ENCODE data around the gene VAT1L. TPM values are rescaled to one million over a fixed set of nuclear protein-coding genes. Genes with fewer than 3 reads are reported as not detected.

VAT1L gene
- total RNA-seq, 2 experiments from 2014 or later = not detected

DNA sequence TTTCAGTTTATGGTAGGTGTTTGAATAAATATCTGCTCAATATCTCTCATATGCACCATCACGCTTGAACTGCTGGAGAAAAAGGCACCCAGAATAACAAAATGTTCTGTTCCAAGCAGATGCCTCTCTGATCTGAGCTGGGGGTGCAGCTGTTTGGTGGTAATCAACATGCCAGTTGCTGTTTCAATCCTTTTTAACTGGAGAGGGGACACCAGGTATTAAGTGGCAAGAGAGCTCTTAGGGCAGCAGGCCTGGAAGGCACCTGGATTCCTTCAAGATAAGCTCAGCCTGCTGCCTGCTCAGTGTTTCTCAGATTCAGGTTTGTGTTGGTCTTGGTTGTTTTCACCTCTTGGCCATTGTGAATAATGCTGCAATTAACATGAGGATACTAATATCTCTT is 27.2 kb upstream of the VAT1L start:
- ChIA-PET CTCF (no interaction called here), POLR2A (no interaction called here)
- no peaks in the 10 kb centered on the region for H3K36me3 Mint-ChIP-seq (ENCODE audit: low read depth)
- no peaks in the 10 kb centered on the region for H3K27me3 Mint-ChIP-seq
- DNase-seq = no peak
- no peak overlapping the region for H3K4me3 Mint-ChIP-seq
- H3K4me1 Mint-ChIP-seq = no peaks in the 10 kb centered on the region
- H3K9me3 Mint-ChIP-seq = no peaks in the 10 kb centered on the region
- no peak overlapping the region for H3K27ac Mint-ChIP-seq

GRCh38 chr16:77762262-77762661 is 26.1 kb upstream of the VAT1L start:
- H3K9me3 Mint-ChIP-seq = no peaks in the 10 kb centered on the region
- ChIA-PET POLR2A (no interaction called here), CTCF (no interaction called here)
- H3K4me3 Mint-ChIP-seq = no peak overlapping the region
- H3K27me3 Mint-ChIP-seq = no peaks in the 10 kb centered on the region
- H3K27ac Mint-ChIP-seq = no peak overlapping the region
- DNase-seq = no peak
- H3K36me3 Mint-ChIP-seq (ENCODE audit: low read depth) = no peaks in the 10 kb centered on the region
- no peaks in the 10 kb centered on the region for H3K4me1 Mint-ChIP-seq

DNA sequence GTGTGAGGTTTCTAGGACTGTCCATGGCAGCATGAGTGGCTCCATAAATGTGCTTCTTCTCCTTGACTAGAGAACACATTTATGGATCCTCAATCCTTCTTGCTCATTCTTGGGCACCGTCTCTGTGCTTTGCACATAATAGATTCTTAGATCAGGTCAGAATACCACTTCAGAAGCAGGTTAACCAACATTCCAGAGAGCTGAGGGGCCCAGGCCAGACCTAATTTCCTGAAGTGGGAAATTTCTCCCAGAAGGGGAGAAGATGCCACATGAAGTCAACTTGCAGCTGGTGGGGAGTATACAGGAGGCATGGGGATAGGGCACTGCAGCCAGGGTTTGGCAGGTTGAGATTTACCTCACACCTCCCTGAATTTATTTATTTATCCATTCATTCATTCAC is 24.4 kb upstream of the VAT1L start:
- Mint-ChIP-seq H3K9me3 (no peaks in the 10 kb centered on the region), H3K27ac (no peak overlapping the region), H3K4me3 (no peak overlapping the region), H3K27me3 (no peaks in the 10 kb centered on the region), H3K4me1 (no peaks in the 10 kb centered on the region), H3K36me3 (ENCODE audit: low read depth) (no peaks in the 10 kb centered on the region)
- DNase-seq = no peak
- ChIA-PET POLR2A (no interaction called here), CTCF (no interaction called here)

DNA sequence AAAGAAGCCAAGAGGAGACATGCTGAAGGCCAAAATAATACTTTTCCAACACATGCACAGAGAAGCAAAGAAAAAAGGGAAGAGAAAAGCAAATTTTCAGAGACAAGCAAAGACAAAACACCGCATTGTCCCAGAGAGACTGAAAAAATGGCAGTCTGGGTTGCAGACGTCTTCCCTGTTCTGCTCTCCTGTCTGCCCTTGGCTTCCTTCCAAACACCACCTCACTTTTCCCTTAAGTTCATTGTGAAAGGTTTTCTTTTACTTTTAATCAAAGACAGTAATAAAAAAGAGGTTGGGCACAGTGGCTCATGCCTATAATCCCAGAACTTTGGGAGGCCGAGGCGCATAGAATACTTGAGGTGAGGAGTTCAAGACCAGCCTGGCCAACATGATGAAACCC is 21.2 kb upstream of the VAT1L start:
- no peak overlapping the region for H3K4me3 Mint-ChIP-seq
- no peaks in the 10 kb centered on the region for H3K9me3 Mint-ChIP-seq
- CTCF ChIA-PET = no interaction called here
- H3K4me1 Mint-ChIP-seq = no peaks in the 10 kb centered on the region
- no peak overlapping the region for H3K27ac Mint-ChIP-seq
- H3K27me3 Mint-ChIP-seq = no peaks in the 10 kb centered on the region
- H3K36me3 Mint-ChIP-seq (ENCODE audit: low read depth) = no peaks in the 10 kb centered on the region
- no peak for DNase-seq
- POLR2A ChIA-PET = no interaction called here

- ChIA-PET POLR2A (no interaction called here), CTCF (no interaction called here)
- DNase-seq = no peak
- Mint-ChIP-seq H3K27ac (no peak overlapping the region), H3K4me1 (no peaks in the 10 kb centered on the region), H3K9me3 (no peaks in the 10 kb centered on the region), H3K4me3 (no peak overlapping the region), H3K27me3 (no peaks in the 10 kb centered on the region), H3K36me3 (ENCODE audit: low read depth) (no peaks in the 10 kb centered on the region)
These were observed 20.5 kb upstream of the VAT1L start for GRCh38 chr16:77767826-77768225.

DNA sequence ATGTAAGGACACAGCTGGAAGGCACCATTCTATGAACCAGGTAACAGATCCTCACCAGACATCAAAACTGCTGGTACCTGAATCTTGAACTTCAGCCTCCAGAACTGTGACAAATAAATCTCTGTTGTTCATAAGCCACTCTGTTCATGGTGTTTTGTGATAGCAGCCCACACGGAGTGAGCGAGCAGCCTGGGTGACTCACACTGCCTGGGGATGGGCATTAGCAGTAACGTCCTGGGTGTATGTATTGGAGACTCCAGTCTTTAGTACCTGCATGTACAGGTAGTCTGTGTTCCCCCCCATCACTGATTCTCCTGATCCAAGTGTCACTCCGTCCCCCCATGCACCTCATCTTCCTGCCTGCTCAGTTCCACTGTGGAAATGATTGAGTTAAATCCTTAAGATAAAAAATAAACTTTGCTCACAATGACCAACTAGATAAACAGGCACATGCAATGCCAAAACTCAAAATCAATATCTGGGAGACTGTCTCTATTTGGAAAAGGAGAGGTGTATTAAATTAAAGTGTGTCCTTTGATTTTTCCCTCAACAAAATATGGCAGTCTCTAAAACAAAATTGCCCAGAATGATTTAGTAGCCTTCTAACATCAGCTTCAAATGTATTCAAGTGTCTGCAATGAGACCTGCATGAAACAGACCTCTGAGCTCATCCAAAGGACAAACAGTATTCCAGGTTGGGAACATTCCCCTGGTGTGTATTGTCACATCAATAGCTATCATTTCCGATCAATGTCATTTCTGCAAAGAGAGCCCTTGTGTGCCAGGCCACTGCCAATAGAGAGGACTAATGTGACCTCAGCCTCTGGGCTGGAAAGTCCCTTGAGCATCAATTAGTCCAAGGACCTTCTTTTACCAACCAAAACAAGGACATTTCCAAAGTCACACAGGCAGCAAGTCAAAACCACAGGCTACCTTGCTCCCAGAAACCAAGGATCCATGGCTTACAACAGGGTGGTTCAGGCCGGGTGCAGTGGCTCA is 12.2 kb upstream of the VAT1L start:
- H3K27me3 Mint-ChIP-seq = no peaks in the 10 kb centered on the region
- no peaks in the 10 kb centered on the region for H3K9me3 Mint-ChIP-seq
- ChIA-PET POLR2A (no interaction called here), CTCF (interaction anchor here (0.6 kb wide), 1 partner anchor 510 kb away, joined by 4 read pairs; no protein-coding TSS in a partner anchor)
- no peaks in the 10 kb centered on the region for H3K36me3 Mint-ChIP-seq (ENCODE audit: low read depth)
- no peaks in the 10 kb centered on the region for H3K4me1 Mint-ChIP-seq
- H3K4me3 Mint-ChIP-seq = no peak overlapping the region
- no peak overlapping the region for H3K27ac Mint-ChIP-seq
- DNase-seq = no peak

- no peaks in the 10 kb centered on the region for H3K9me3 Mint-ChIP-seq
- H3K27ac Mint-ChIP-seq = no peak overlapping the region
- ChIA-PET POLR2A (no interaction called here), CTCF (no interaction called here)
- no peak overlapping the region for H3K4me3 Mint-ChIP-seq
- no peaks in the 10 kb centered on the region for H3K4me1 Mint-ChIP-seq
- DNase-seq = no peak
- H3K36me3 Mint-ChIP-seq (ENCODE audit: low read depth) = no peaks in the 10 kb centered on the region
- H3K27me3 Mint-ChIP-seq = no peaks in the 10 kb centered on the region
These were observed 10.6 kb upstream of the VAT1L start for GRCh38 chr16:77777745-77778144.

- ChIA-PET POLR2A (no interaction called here), CTCF (no interaction called here)
- H3K27ac Mint-ChIP-seq = no peak overlapping the region
- H3K9me3 Mint-ChIP-seq = no peaks in the 10 kb centered on the region
- no peaks in the 10 kb centered on the region for H3K4me1 Mint-ChIP-seq
- H3K36me3 Mint-ChIP-seq (ENCODE audit: low read depth) = no peaks in the 10 kb centered on the region
- no peak for DNase-seq
- no peaks in the 10 kb centered on the region for H3K27me3 Mint-ChIP-seq
- H3K4me3 Mint-ChIP-seq = no peak overlapping the region
These were observed 8.0 kb upstream of the VAT1L start for GRCh38 chr16:77780378-77780837.

DNA sequence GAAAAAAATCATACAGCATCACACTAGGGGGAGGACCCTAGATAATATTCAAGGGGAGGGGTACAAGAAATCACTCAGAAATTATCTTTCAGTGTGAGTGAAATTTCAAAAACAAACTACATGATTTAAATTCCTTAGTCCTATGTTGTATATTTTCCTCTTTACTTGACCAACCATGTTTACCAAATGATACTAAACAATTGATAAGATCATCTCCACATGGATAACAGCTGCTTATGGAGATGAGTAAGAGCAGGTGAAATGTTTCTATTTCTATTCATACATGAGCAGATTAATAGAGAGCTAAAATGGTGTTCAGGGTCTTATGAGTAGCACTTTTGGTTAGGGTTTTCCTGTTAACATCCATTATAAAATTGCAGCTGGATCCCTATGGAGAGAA is 7.3 kb upstream of the VAT1L start:
- Mint-ChIP-seq H3K27ac (no peak overlapping the region), H3K4me1 (no peaks in the 10 kb centered on the region), H3K4me3 (no peak overlapping the region), H3K27me3 (peaks cover 3% of the 10 kb centered on the region), H3K9me3 (no peaks in the 10 kb centered on the region), H3K36me3 (ENCODE audit: low read depth) (no peaks in the 10 kb centered on the region)
- DNase-seq = no peak
- ChIA-PET CTCF (no interaction called here), POLR2A (no interaction called here)

GRCh38 chr16:77782694-77783093 is 5.7 kb upstream of the VAT1L start:
- Mint-ChIP-seq H3K27ac (no peak overlapping the region), H3K27me3 (peaks cover 19% of the 10 kb centered on the region), H3K36me3 (ENCODE audit: low read depth) (no peaks in the 10 kb centered on the region), H3K4me3 (no peak overlapping the region), H3K4me1 (no peaks in the 10 kb centered on the region), H3K9me3 (no peaks in the 10 kb centered on the region)
- ChIA-PET POLR2A (no interaction called here), CTCF (interaction anchor here (1.3 kb wide), 1 partner anchor 546 kb away, joined by 3 read pairs; no protein-coding TSS in a partner anchor)
- DNase-seq = no peak

DNA sequence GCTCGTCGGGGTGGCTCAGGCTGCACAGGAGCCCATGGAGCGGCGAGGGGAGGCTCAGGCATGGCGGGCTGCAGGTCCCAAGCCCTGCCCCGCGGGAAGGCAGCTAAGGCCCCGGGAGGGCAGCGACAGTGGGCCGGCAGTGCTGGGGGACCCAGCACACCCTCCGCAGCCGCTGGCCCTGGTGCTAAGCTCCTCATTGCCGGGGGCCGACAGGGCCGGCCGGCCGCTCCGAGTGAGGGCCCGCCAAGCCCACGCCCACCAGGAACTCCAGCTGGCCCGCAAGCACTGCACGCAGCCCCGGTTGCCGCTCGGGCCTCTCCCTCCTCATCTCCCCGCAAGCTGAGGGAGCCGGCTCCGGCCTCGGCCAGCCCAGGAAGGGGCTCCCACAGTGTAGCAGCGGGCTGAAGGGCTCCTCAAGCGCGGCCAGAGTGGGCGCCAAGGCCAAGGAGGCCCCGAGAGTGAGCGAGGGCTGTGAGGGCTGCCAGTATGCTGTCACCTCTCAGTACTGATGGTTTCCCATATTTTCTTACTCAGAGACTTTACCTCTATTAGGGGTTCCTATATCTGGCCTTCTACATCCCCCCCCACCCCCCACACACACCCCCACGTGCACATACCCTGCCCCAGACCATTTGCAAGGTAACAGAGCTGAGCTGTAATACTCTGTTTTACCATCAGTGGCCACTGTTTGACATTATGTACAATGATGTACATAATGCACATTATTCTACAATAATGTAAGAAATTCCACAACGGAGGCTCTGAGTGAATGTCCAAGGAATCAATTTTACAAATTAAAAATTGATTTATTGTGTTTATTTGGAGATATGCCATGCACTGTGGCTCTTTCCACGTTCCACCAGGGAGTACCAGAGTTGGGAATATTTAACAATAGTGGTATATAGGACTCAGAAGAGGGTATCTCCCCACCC is 3.7 kb upstream of the VAT1L start:
- Mint-ChIP-seq H3K27me3 (peaks cover 35% of the 10 kb centered on the region), H3K4me1 (peaks cover 3% of the 10 kb centered on the region), H3K4me3 (no peak overlapping the region), H3K36me3 (ENCODE audit: low read depth) (no peaks in the 10 kb centered on the region), H3K9me3 (no peaks in the 10 kb centered on the region), H3K27ac (no peak overlapping the region)
- DNase-seq = no peak
- ChIA-PET POLR2A (no interaction called here), CTCF (interaction anchor here (0.5 to 0.9 kb wide), 2 partner anchors 10 to 27 kb away, joined by 3 to 6 read pairs; no protein-coding TSS in a partner anchor)

DNA sequence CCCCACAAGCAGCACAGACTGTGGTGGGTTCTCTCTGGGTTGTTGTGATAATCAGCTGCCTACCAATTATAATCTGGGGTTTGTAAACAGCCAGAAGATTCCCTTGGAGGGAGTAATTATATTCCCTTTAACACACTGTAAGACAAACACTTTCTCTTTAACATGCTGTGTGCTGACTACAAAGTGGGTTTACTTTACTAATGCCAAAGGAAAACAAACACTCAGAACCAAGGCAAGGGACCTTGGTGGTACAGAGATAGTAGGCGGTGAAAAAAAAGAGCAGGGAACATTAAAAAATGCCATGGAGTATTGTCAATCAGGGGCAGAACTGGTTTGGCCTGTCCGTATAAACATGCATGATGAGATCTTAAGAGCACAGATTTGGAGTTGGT is 3.0 kb upstream of the VAT1L start:
- H3K36me3 Mint-ChIP-seq (ENCODE audit: low read depth) = no peaks in the 10 kb centered on the region
- ChIA-PET POLR2A (no interaction called here), CTCF (no interaction called here)
- no peaks in the 10 kb centered on the region for H3K9me3 Mint-ChIP-seq
- peaks cover 42% of the 10 kb centered on the region for H3K27me3 Mint-ChIP-seq
- H3K4me3 Mint-ChIP-seq = no peak overlapping the region
- H3K27ac Mint-ChIP-seq = no peak overlapping the region
- peaks cover 3% of the 10 kb centered on the region for H3K4me1 Mint-ChIP-seq
- DNase-seq = no peak

GRCh38 chr16:77786186-77786847 is 2.0 kb upstream of the VAT1L start:
- Mint-ChIP-seq H3K27me3 (peaks cover 51% of the 10 kb centered on the region), H3K36me3 (ENCODE audit: low read depth) (no peaks in the 10 kb centered on the region), H3K4me3 (no peak overlapping the region), H3K9me3 (no peaks in the 10 kb centered on the region), H3K27ac (no peak overlapping the region), H3K4me1 (peaks cover 3% of the 10 kb centered on the region)
- CTCF ChIA-PET = no interaction called here
- DNase-seq = no peak
- POLR2A ChIA-PET = no interaction called here

All from activated CD4-positive, alpha-beta T cell treated with anti-CD3 and anti-CD28 coated beads, Interleukin-2, amount 10 ng/mL, durations not matched to agents 7 days and 5 days (primary cell).